OCI-LY1 (cell line): ENCODE data around the gene VIPR2.

Source experiments
- CTCF ChIP-seq: fragments of 200-600 bp; sonication (generic), shearing (Covaris generic); IDR thresholded peaks from 2 replicates; pipeline ENCODE4 v1.5.1; 2017; ENCODE audit warnings: mild to moderate bottlenecking, antibody characterized with exemption, low read length, moderate library complexity, mixed read lengths
- EZH2 ChIP-seq: fragments of 200-600 bp; sonication (generic), shearing (Covaris generic); IDR thresholded peaks from 2 replicates; pipeline ENCODE4 v1.8.0; 2017; ENCODE audit warnings: borderline replicate concordance, mixed run types, mild to moderate bottlenecking, antibody characterized with exemption, low read length, moderate library complexity, mixed read lengths

GRCh38 chr7:159191236-159191635, 46.6 kb upstream of the VIPR2 start:
- TF ChIP-seq CTCF (no peak), EZH2 (no peak)
